Pancreas (tissue), 10 donors: ENCODE results near the gene ANKRD34A. TPM values are rescaled to one million over a fixed set of nuclear protein-coding genes. Genes with fewer than 3 reads are reported as not detected.

Experiments
- ATAC-seq, 4 donors: fragments of 200-7000 bp; cut with Tn5 transposase; one replicate each; pipeline versions ENCODE4 v1.8.0 to v1.9.1; 2020; ENCODE audit warnings: mild to moderate bottlenecking in 4 of 4, moderate library complexity in 4 of 4
- DNase-seq, 6 donors: peaks; one replicate each; pipeline ENCODE4 v3.0.0-alpha.2; 2020
- FAIRE-seq: peaks from 2 replicates; lab custom pipeline; 2012; peaks lifted over from hg19 to GRCh38; lab: Jason Lieb, UNC
- H3K27ac ChIP-seq, 4 donors: fragments of 200-600 bp; sonication (generic); 1 replicate in 3 of 4; 2 replicates in 1 of 4; pipeline versions ENCODE4 v1.5.0 to v1.8.0; 2020
- H3K27me3 ChIP-seq, 4 donors: fragments of 200-600 bp; one replicate each; pipeline ENCODE4 v1.8.0; 2021
- H3K36me3 ChIP-seq, 3 donors: fragments of 200-600 bp; sonication (generic) in 1 of 3; one replicate each; pipeline versions ENCODE4 v1.5.0 to v1.8.0; 2020 to 2021
- H3K4me1 ChIP-seq, 3 donors: fragments of 200-600 bp; one replicate each; pipeline ENCODE4 v1.8.0; 2021
- H3K4me3 ChIP-seq, 4 donors: fragments of 200-600 bp; sonication (generic) in 2 of 4; one replicate each; pipeline versions ENCODE4 v1.5.0 to v1.8.0; 2020 to 2021
- H3K9me3 ChIP-seq, 4 donors: fragments of 200-600 bp; one replicate each; pipeline ENCODE4 v1.8.0; 2021
- WGBS, 2 donors: extraction: QIAGEN DNeasy Blood & Tissue Kit; methylation state at CpG; one replicate each; pipeline ENCODE4 v1.1.7; 2013; 5-methylcytosine and 5-hydroxymethylcytosine counted together
- intact Hi-C, 3 donors: fragments of 100-400 bp; cut with DNase I; formaldehyde crosslinking; loops; one replicate each; pipeline versions ENCODE4 v1.11.1 to v1.14.2; 2022
- polyA plus RNA-seq, 2 donors: library from polyadenylated mRNA; stranded (reverse); fragments of 200-250 nt; gene quantifications; one replicate each; pipeline ENCODE4 v1.2.3, GENCODE V29; 2013
- total RNA-seq, 6 donors: library from RNA; stranded (reverse); fragmentation: NEBNext Ultra II Directional in 4 of 6; extraction: Animal tissue kit (Norgen Biotek cat#: 25700) in 4 of 6; gene quantifications; one replicate each; pipeline versions ENCODE4 v1.2.1 to v1.2.4, GENCODE V29; 2021 to 2023
- TF ChIP-seq, protein P1 (sequence below), 4 donors: fragments of 200-600 bp; sonication (generic) in 3 of 4; IDR thresholded peaks; one replicate each; pipeline versions ENCODE4 v1.5.0 to v1.8.0; 2021; ENCODE audit warnings: antibody characterized with exemption in 4 of 4
- donor health status: healthy with polysubstance abuse.
- donor health status: DM: no; HTN: no; CAD: no; lungs with moderate emphysema.
- donor health status: DM: no; HTN: no; CAD: no.
- donor health status: control.
- donor health status: control.
- donor health status: Bipolar disorder and iron deficiency.
- donor health status: DM: yes; HTN: yes; CAD: no.
- donor health status: DM: no; HTN: no; CAD: no.
- donor health status: DM: no; HTN: no; CAD: no.
- donor health status: DM: yes; HTN: yes; CAD: no.

Gene ANKRD34A
- total and polyA plus RNA-seq, 8 donors, result 0.04 to 0.38 (median 0.23) TPM

DNA sequence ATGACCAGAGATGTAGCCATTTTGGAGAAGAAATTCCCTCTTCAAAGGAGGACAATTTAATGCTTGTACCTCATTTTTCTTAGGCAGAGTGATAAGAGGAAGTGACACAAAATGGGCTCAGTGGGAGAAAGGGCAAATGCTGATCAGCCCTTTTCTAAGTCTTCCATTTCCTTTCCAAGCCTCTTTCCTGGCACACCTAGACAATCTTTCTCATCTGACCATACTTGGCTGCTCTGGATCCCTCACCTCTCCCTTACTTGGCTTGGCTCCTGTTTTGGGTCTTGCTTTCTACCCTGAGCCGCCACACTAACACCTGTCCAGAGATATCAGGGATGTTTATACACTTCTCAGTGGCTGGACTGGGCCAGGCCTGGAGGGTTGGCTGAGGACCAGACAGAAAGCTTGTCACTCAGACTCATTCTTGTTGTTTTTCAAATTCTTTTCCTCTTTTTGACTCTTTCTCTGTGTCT, 18.9 kb upstream of the ANKRD34A start:
- peak; percentile 39 to 72 (median 60) for ATAC-seq
- FAIRE-seq, result no peak
- intact Hi-C loops, result no loop called here
- peak; percentile 64 to 90 (median 78) for DNase-seq
- Histone ChIP-seq H3K36me3 (no peaks in the 10 kb centered on the region), H3K9me3 (no peaks in the 10 kb centered on the region), H3K4me1 (peaks cover 55 to 76% (median 67%) of the 10 kb centered on the region in 3 donors), H3K4me3 (no peak overlapping the region), H3K27me3 (no peaks in the 10 kb centered on the region), H3K27ac (peak overlapping the region in 3 of 4 donors; percentile 65 to 92 (median 84))
- 11 to 13% methylated on average over 1 of the region's 1 CpG for WGBS, 2 donors
- TF ChIP-seq, protein P1, sequence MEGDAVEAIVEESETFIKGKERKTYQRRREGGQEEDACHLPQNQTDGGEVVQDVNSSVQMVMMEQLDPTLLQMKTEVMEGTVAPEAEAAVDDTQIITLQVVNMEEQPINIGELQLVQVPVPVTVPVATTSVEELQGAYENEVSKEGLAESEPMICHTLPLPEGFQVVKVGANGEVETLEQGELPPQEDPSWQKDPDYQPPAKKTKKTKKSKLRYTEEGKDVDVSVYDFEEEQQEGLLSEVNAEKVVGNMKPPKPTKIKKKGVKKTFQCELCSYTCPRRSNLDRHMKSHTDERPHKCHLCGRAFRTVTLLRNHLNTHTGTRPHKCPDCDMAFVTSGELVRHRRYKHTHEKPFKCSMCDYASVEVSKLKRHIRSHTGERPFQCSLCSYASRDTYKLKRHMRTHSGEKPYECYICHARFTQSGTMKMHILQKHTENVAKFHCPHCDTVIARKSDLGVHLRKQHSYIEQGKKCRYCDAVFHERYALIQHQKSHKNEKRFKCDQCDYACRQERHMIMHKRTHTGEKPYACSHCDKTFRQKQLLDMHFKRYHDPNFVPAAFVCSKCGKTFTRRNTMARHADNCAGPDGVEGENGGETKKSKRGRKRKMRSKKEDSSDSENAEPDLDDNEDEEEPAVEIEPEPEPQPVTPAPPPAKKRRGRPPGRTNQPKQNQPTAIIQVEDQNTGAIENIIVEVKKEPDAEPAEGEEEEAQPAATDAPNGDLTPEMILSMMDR (IDR thresholded peaks at IDR 0.05), result no peak

DNA sequence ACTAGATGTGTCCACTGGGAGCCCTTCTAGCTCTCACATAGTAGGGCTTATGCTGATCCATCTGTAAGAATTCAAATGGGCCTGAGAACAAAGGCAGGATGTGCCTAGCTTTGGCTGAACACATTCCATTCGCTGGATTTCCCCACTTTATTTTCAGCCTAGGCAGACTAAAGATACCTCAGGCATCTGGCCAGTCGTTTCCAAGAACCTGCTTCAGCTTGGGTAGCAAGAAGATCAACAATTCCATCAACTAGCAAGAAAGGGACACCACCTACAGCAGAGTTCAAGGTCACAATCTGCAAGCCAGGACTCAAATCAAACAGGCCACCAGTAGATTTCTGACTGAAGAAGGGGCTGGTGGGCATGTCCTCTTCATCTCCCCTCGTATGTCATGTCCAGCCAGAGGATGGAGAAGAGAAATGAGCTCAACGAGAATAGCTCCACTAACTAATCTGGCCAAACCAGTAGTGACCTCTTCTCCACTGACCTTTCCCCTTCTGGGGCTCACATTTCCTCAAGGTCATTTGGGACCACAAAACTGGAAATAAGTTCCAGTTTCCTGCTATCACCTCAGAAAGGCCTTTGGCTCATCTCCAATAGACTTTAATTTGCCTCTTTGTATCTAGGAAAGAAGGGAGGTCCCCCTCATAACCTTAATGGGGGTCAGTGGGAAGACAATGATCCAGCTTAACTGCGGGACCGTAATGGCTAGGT, 17.8 kb upstream of the ANKRD34A start:
- peak overlapping the region in 3 of 4 donors; percentile 65 to 92 (median 84) for H3K27ac ChIP-seq
- WGBS, 2 donors, result 67 to 73% methylated on average over 6 of the region's 6 CpGs
- intact Hi-C loops, result no loop called here
- peaks cover 60 to 83% (median 75%) of the 10 kb centered on the region in 3 donors for H3K4me1 ChIP-seq
- FAIRE-seq (no peak), DNase-seq (peak in 1 of 6 donors; percentile 38), ATAC-seq (no peak)
- TF ChIP-seq, protein P1 (IDR thresholded peaks at IDR 0.05), result no peak
- no peak overlapping the region for H3K4me3 ChIP-seq
- no peaks in the 10 kb centered on the region for H3K27me3 ChIP-seq
- no peaks in the 10 kb centered on the region for H3K36me3 ChIP-seq
- no peaks in the 10 kb centered on the region for H3K9me3 ChIP-seq

- DNase-seq, result peak in 2 of 6 donors; percentile 8 to 44
- no peak for FAIRE-seq
Observed at GRCh38 chr1:145980457-145980994, 16.2 kb upstream of the ANKRD34A start.

GRCh38 chr1:145979746-145980456, 15.5 kb upstream of the ANKRD34A start:
- Histone ChIP-seq H3K36me3 (no peaks in the 10 kb centered on the region), H3K9me3 (no peaks in the 10 kb centered on the region), H3K4me1 (peaks cover 45 to 67% (median 58%) of the 10 kb centered on the region in 3 donors), H3K27ac (peak overlapping the region; percentile 69 to 92 (median 82)), H3K4me3 (no peak overlapping the region), H3K27me3 (no peaks in the 10 kb centered on the region)
- ATAC-seq (peak in 2 of 4 donors; percentile 1 to 7), DNase-seq (peak in 1 of 6 donors; percentile 12), FAIRE-seq (no peak)
- intact Hi-C loops, result loop anchor here in 1 of 3 donors (5.0 kb wide), 1 partner anchor 32 kb away; no protein-coding TSS in a partner anchor
- 65 to 66% methylated on average over 7 of the region's 7 CpGs for WGBS, 2 donors
- TF ChIP-seq, protein P1 (IDR thresholded peaks at IDR 0.05), result no peak

More at GRCh38 chr1:145980457-145980994, 16.2 kb upstream of the ANKRD34A start:
- peak in 1 of 4 donors; percentile 9 for ATAC-seq
- peaks cover 52 to 73% (median 64%) of the 10 kb centered on the region in 3 donors for H3K4me1 ChIP-seq
- no peak overlapping the region for H3K4me3 ChIP-seq
- intact Hi-C loops, result no loop called here
- H3K36me3 ChIP-seq, result no peaks in the 10 kb centered on the region
- H3K27me3 ChIP-seq, result no peaks in the 10 kb centered on the region
- no peaks in the 10 kb centered on the region for H3K9me3 ChIP-seq
- TF ChIP-seq, protein P1 (IDR thresholded peaks at IDR 0.05), result no peak
- peak overlapping the region; percentile 28 to 92 (median 76) for H3K27ac ChIP-seq
- WGBS, 2 donors, result 29 to 35% methylated on average over 1 of the region's 1 CpG
